OCI-LY3 (cell line): Measurements from ENCODE around the gene MFSD6L.

ENCODE experiments used
- EZH2phosphoT487 ChIP-seq: fragments of 200-600 bp; shearing (Covaris generic); IDR thresholded peaks from 2 replicates; pipeline ENCODE4 v1.6.1; 2018; ENCODE audit warnings: antibody characterized with exemption, mixed run types, low read depth
- TF ChIP-seq, protein P1 (sequence below): fragments of 200-600, 300-600 bp; sonication (generic); IDR thresholded peaks from 2 replicates; pipeline ENCODE4 v1.5.1; 2014; ENCODE audit warnings: antibody characterized with exemption, low read length, low read depth

DNA sequence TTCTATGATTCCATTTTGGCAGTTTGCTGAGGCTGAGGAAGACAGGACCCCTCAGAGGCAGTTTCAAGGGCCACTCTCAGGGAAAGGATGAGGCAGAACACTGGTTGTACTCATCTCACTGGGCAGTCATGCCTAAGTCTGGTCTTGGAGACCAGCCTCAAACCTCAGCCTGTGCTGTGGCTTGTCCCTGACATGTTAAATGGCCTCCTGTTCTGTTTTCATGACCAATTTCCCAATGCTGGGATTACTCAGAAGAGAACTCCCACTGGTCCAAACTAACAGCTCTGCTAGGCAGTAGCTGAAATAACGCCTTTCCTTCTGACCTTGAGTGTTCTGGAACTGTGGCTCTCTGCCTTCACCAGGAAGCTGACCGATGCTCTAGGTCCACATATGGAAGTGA lies 32.4 kb downstream of the MFSD6L start:
- TF ChIP-seq, protein P1, sequence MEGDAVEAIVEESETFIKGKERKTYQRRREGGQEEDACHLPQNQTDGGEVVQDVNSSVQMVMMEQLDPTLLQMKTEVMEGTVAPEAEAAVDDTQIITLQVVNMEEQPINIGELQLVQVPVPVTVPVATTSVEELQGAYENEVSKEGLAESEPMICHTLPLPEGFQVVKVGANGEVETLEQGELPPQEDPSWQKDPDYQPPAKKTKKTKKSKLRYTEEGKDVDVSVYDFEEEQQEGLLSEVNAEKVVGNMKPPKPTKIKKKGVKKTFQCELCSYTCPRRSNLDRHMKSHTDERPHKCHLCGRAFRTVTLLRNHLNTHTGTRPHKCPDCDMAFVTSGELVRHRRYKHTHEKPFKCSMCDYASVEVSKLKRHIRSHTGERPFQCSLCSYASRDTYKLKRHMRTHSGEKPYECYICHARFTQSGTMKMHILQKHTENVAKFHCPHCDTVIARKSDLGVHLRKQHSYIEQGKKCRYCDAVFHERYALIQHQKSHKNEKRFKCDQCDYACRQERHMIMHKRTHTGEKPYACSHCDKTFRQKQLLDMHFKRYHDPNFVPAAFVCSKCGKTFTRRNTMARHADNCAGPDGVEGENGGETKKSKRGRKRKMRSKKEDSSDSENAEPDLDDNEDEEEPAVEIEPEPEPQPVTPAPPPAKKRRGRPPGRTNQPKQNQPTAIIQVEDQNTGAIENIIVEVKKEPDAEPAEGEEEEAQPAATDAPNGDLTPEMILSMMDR: no peak
- no peak for TF ChIP-seq EZH2phosphoT487
